GM10266 (cell line): Measurements from ENCODE around the gene CPEB1.

Experiments
- DNase-seq: peaks from one replicate; pipeline ENCODE4 v3.0.0; 2012; ENCODE audit errors: extremely low spot score
- CTCF ChIP-seq: IDR thresholded peaks from 2 replicates; pipeline ENCODE4 v1.5.1; 2012; ENCODE audit warnings: mild to moderate bottlenecking, low read depth; ENCODE audit not compliant: control insufficient read depth, insufficient read depth; ENCODE audit errors: missing control alignments

CPEB1 gene

GRCh38 chr15:82572311-82572710 is 74.9 kb downstream of the CPEB1 start:
- TF ChIP-seq CTCF, result no peak
- no peak for DNase-seq

GRCh38 chr15:82571722-82572222 is 75.4 kb downstream of the CPEB1 start:
- no peak for TF ChIP-seq CTCF
- DNase-seq, result no peak

GRCh38 chr15:82570721-82571508 is 76.2 kb downstream of the CPEB1 start:
- TF ChIP-seq CTCF, result no peak
- no peak for DNase-seq

GRCh38 chr15:82569834-82570233 is 77.3 kb downstream of the CPEB1 start:
- no peak for TF ChIP-seq CTCF
- DNase-seq, result no peak

- DNase-seq, result no peak
- no peak for TF ChIP-seq CTCF
Observed at GRCh38 chr15:82568986-82569385, 78.2 kb downstream of the CPEB1 start.

GRCh38 chr15:82567661-82568060 is 79.5 kb downstream of the CPEB1 start:
- DNase-seq, result no peak
- TF ChIP-seq CTCF, result no peak

- TF ChIP-seq CTCF, result no peak
- no peak for DNase-seq
Observed at GRCh38 chr15:82566690-82567089, 80.5 kb downstream of the CPEB1 start.
